Heart left ventricle (tissue), 13 donors: ENCODE measurements around the gene REP15.

Source experiments
- POLR2A ChIP-seq, 2 donors: fragments of 450-650 bp; IDR thresholded peaks; one replicate each; pipeline ENCODE4 v1.6.1; 2017; ENCODE audit warnings: antibody characterized with exemption in 2 of 2, mild to moderate bottlenecking in 2 of 2, moderate library complexity in 2 of 2
- TF ChIP-seq, protein P1 (sequence below), 12 donors: fragments of 200-600 bp; sonication (generic) in 4 of 12; IDR thresholded peaks; one replicate each; pipeline versions ENCODE4 v1.5.0 to v1.8.0; 2018 to 2022; ENCODE audit warnings: antibody characterized with exemption in 12 of 12, mild to moderate bottlenecking in 5 of 12
- donor health status: ischemic (EF 13 %, LVEDD 7.1; RV severe dilation, severe dysfunction).
- donor health status: DM: no; HTN: yes; CAD: no.
- donor health status: DM: no; HTN: no; CAD: no.
- donor health status: ischemic (EF 25% LVEDD 6.9; RV normal size, moderate dysfunction).
- donor health status: ischemic (EF 25% LVEDD 5.7; RV mildly dilated, moderate dysfunction).
- donor health status: ischemic (EF 35%, LVEDD 5.7; RV mildly dilated, moderate dysfunction).
- donor health status: nonischemic (EF 11% LVEDD 7.7; RV severe dilation, severe dysfunction).
- donor health status: DM: yes; HTN: yes; CAD: no.
- donor health status: PGD.
- donor health status: ischemic (EF 29% LVEDD 5.4; RV normal size, mild dysfunction).
- donor health status: nonischemic (EF 23%, LVEDD 6.1; RV moderate dilation, normal function).

DNA sequence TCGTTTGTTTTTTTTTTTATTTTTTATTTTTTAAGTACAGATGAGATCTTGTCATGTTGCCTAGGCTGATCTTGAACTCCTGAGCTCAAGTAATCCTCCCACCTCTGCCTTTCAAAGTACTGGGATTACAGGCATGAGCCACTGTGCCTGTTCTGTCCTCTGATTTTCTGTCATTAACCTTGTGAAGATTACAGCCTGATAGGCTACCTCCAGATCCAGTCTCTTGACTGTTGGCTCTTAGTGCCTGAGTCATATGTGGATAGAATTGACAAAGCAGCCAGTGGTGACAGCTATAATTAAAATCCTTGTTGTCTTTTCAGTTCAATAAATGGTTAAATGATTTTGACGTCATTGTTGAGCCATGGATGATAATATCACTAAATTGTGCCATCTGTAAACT, 21.3 kb upstream of the REP15 start:
- TF ChIP-seq, protein P1, sequence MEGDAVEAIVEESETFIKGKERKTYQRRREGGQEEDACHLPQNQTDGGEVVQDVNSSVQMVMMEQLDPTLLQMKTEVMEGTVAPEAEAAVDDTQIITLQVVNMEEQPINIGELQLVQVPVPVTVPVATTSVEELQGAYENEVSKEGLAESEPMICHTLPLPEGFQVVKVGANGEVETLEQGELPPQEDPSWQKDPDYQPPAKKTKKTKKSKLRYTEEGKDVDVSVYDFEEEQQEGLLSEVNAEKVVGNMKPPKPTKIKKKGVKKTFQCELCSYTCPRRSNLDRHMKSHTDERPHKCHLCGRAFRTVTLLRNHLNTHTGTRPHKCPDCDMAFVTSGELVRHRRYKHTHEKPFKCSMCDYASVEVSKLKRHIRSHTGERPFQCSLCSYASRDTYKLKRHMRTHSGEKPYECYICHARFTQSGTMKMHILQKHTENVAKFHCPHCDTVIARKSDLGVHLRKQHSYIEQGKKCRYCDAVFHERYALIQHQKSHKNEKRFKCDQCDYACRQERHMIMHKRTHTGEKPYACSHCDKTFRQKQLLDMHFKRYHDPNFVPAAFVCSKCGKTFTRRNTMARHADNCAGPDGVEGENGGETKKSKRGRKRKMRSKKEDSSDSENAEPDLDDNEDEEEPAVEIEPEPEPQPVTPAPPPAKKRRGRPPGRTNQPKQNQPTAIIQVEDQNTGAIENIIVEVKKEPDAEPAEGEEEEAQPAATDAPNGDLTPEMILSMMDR (IDR thresholded peaks at IDR 0.05), result no peak
- no peak for TF ChIP-seq POLR2A (IDR thresholded peaks at IDR 0.05)
